Measurements from ENCODE around the gene SPTB. TPM values are rescaled to one million over a fixed set of nuclear protein-coding genes. Genes with fewer than 3 reads are reported as not detected.

Gene SPTB
- total RNA-seq, 1 donor from 2014 or later, result not detected

DNA sequence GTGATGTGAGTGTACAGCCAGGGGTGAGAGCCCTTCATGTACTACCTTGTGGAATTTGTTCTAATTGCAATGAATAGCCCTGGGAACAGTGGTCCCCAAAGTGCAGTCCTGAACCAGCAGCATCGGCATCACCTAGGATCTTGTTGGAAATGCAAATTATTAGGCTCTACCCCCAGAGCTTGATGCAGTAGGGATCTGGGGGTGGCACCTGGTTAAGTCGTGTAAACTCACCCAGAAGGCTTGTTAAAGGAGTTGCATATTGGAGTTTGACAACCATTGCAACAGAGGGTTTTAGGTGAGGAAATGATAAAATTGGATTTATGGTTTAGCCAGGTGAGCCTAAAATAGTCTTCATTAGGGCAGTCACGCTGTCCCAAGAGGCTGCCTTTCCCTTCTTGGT, 102.2 kb downstream of the SPTB start:
- FAIRE-seq, result no peak

DNA sequence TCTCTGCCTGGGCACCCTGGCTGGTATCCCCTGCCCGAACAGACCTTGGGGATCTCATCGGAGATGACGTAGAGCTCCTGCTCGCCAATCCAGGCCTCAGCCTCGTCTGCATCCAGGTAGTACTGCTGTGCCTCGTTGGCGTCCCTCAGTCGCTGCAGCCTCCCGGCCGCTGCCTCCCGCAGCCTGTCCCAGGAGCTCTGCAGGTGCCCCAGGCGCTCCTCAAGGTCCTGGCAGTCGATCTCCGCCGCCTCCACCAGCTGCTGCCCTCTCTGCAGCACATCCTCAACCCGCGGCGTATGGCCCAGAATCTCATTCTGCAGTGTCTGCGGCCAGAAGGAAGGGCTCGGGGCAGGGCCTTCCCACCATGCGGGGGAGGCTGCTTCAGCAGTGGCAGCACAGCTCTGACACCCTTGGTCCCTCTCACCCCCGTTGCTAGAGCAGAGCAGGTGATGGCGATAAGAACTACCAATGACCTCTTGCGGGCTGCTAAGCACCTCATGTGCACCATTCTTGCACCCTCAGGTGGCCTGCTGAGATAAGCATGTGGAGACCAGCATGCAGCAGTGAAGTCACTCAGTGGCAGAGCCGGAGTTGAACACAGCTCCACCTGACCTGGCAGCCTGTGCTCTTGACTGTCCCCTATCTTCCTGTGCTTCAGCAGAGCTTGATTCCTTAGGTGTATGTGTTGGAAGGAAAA, 104.5 kb downstream of the SPTB start:
- Histone ChIP-seq H3K27me3 (ENCODE audit: control insufficient read depth, insufficient read depth, low read length) (no peaks in the 10 kb centered on the region), H3K4me3 (ENCODE audit: low read depth, low read length) (no peak overlapping the region), H3K36me3 (ENCODE audit: control insufficient read depth, insufficient read depth, low read length) (no peaks in the 10 kb centered on the region)
- TF ChIP-seq, protein P1, sequence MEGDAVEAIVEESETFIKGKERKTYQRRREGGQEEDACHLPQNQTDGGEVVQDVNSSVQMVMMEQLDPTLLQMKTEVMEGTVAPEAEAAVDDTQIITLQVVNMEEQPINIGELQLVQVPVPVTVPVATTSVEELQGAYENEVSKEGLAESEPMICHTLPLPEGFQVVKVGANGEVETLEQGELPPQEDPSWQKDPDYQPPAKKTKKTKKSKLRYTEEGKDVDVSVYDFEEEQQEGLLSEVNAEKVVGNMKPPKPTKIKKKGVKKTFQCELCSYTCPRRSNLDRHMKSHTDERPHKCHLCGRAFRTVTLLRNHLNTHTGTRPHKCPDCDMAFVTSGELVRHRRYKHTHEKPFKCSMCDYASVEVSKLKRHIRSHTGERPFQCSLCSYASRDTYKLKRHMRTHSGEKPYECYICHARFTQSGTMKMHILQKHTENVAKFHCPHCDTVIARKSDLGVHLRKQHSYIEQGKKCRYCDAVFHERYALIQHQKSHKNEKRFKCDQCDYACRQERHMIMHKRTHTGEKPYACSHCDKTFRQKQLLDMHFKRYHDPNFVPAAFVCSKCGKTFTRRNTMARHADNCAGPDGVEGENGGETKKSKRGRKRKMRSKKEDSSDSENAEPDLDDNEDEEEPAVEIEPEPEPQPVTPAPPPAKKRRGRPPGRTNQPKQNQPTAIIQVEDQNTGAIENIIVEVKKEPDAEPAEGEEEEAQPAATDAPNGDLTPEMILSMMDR (IDR thresholded peaks at IDR 0.05; ENCODE audit: insufficient read depth, low read length, severe bottlenecking), result no peak
- FAIRE-seq (peak; percentile 80), DNase-seq (ENCODE audit: low read depth) (no peak)

More for the DNA sequence above, 102.2 kb downstream of the SPTB start:
- TF ChIP-seq, protein P1 (IDR thresholded peaks at IDR 0.05; ENCODE audit: insufficient read depth, low read length, severe bottlenecking), result no peak
- no peaks in the 10 kb centered on the region for H3K27me3 ChIP-seq (ENCODE audit: control insufficient read depth, insufficient read depth, low read length)
- DNase-seq (ENCODE audit: low read depth), result no peak
- H3K36me3 ChIP-seq (ENCODE audit: control insufficient read depth, insufficient read depth, low read length), result no peaks in the 10 kb centered on the region
- H3K4me3 ChIP-seq (ENCODE audit: low read depth, low read length), result no peak overlapping the region

- TF ChIP-seq, protein P1 (IDR thresholded peaks at IDR 0.05; ENCODE audit: insufficient read depth, low read length, severe bottlenecking), result no peak
- H3K27me3 ChIP-seq (ENCODE audit: control insufficient read depth, insufficient read depth, low read length), result no peaks in the 10 kb centered on the region
- H3K4me3 ChIP-seq (ENCODE audit: low read depth, low read length), result no peak overlapping the region
- no peak for FAIRE-seq
- DNase-seq (ENCODE audit: low read depth), result no peak
- no peaks in the 10 kb centered on the region for H3K36me3 ChIP-seq (ENCODE audit: control insufficient read depth, insufficient read depth, low read length)
These were observed 105.4 kb downstream of the SPTB start for GRCh38 chr14:64774272-64774671.

GRCh38 chr14:64773577-64773976, 106.1 kb downstream of the SPTB start:
- TF ChIP-seq, protein P1 (IDR thresholded peaks at IDR 0.05; ENCODE audit: insufficient read depth, low read length, severe bottlenecking), result no peak
- Histone ChIP-seq H3K4me3 (ENCODE audit: low read depth, low read length) (no peak overlapping the region), H3K27me3 (ENCODE audit: control insufficient read depth, insufficient read depth, low read length) (peaks cover 4% of the 10 kb centered on the region), H3K36me3 (ENCODE audit: control insufficient read depth, insufficient read depth, low read length) (no peaks in the 10 kb centered on the region)
- no peak for FAIRE-seq
- DNase-seq (ENCODE audit: low read depth), result no peak

- H3K36me3 ChIP-seq (ENCODE audit: control insufficient read depth, insufficient read depth, low read length), result no peaks in the 10 kb centered on the region
- DNase-seq (ENCODE audit: low read depth) (no peak), FAIRE-seq (peak; percentile 7)
- TF ChIP-seq, protein P1 (IDR thresholded peaks at IDR 0.05; ENCODE audit: insufficient read depth, low read length, severe bottlenecking), result no peak
- no peak overlapping the region for H3K4me3 ChIP-seq (ENCODE audit: low read depth, low read length)
- peaks cover 4% of the 10 kb centered on the region for H3K27me3 ChIP-seq (ENCODE audit: control insufficient read depth, insufficient read depth, low read length)
These were observed 106.7 kb downstream of the SPTB start for GRCh38 chr14:64773046-64773445.

Data from bronchial epithelial cell (primary cell).